Uterus (tissue), 2 donors: ENCODE measurements around the gene ATG16L2.

Source experiments
- POLR2A ChIP-seq, 2 donors: fragments of 450-650 bp; IDR thresholded peaks; one replicate each; pipeline ENCODE4 v1.6.1; 2016; ENCODE audit warnings: antibody characterized with exemption in 2 of 2, mild to moderate bottlenecking in 1 of 2, moderate library complexity in 1 of 2
- TF ChIP-seq, protein P1 (sequence below), 4 experiments: fragments of 200-600 bp in 2 of 4; fragments of 450-650 bp in 2 of 4; sonication (generic) in 2 of 4; IDR thresholded peaks; one replicate each; pipeline ENCODE4 v1.5.1; 2016 to 2019; ENCODE audit warnings: antibody characterized with exemption in 4 of 4, mild to moderate bottlenecking in 2 of 4, moderate library complexity in 1 of 4

DNA sequence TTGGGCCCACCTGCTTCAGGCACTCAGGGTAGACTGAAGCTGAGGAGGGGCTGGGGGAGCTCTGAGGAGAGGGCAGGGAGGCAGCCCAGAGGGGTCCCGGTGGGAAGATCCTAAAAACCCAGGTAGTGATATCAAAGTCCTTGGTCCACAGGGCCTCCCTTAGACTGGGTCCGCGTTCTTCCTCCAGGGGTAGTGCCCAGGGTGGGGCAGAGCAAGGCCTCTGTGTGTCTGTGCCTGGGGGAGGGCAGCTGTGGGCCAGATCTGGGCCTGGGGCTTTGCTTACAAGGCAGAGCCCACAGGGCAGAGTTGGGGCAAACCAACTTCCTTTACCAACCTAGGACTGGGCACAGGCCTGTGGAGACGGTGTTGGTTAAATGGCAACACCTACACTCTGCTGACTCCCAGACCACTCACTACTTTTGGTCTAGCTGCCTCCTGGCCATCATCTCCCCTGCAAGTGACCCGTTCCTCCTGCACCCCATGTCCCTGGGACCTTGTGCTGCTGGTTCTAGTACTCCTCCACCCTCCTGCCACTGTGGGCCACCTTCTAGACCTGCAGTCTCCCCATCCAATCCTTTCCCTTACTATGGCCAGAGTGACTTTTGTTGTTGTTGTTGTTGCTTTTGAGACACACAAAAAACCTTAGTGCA, 15.8 kb downstream of the ATG16L2 start:
- TF ChIP-seq, protein P1, sequence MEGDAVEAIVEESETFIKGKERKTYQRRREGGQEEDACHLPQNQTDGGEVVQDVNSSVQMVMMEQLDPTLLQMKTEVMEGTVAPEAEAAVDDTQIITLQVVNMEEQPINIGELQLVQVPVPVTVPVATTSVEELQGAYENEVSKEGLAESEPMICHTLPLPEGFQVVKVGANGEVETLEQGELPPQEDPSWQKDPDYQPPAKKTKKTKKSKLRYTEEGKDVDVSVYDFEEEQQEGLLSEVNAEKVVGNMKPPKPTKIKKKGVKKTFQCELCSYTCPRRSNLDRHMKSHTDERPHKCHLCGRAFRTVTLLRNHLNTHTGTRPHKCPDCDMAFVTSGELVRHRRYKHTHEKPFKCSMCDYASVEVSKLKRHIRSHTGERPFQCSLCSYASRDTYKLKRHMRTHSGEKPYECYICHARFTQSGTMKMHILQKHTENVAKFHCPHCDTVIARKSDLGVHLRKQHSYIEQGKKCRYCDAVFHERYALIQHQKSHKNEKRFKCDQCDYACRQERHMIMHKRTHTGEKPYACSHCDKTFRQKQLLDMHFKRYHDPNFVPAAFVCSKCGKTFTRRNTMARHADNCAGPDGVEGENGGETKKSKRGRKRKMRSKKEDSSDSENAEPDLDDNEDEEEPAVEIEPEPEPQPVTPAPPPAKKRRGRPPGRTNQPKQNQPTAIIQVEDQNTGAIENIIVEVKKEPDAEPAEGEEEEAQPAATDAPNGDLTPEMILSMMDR (IDR thresholded peaks at IDR 0.05): no peak
- no peak for TF ChIP-seq POLR2A (IDR thresholded peaks at IDR 0.05)
